ENCODE results near the gene CFAP77.
A peak's percentile ranks its signal among the peaks of the same experiment; 100 is the strongest.
"Not testable (repeated sequence)": the region's sequence is repeated elsewhere in the genome, so short reads cannot be mapped to it uniquely, and the experiment has no call there.

Gene CFAP77

DNA sequence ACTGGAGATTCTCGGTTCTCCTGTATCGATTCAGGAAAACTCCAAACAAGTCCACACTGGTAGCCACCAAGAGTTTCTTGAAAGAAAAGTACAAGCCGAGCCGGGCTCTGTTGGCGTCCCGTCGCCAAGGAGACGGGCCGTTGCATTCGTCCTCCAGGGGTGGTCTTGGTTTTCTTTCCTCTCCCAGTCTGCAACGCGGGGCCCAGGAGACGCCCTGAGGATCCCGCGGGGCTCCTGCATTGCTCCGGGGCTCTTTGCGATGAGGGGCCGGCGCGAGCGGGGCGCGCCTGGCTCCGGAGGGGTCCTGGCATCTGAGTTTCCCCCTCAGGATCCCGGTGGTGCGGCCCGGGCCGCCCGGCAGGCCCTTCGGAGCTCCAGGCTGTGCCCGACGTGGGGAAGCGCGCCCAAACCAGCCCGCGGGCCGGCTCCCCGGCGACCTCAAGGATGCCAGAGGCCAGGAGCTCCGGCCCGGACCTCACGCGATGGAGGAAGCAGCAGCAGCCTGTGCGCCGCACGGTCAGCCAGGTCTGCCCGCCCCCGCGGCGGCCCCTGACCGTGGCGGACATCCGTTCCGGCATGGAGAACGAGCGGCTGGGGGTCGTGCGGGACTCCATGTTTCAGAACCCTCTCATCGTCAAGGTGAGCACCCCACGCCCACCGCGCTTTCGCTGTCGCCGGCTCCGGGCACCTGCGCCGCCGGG lies at the start of gene CFAP77:
TSS of gene CFAP77 (plus strand) at position 384 of the 701 bp plus-strand sequence. CDS start at position 445, 61 bp downstream.
- peak within 1 kb of the TSS; percentile 57 for H3K4me3 ChIP-seq (ENCODE audit: low read depth, low read length)
- DNase-seq (ENCODE audit: low read depth), result peak; percentile 4

DNA sequence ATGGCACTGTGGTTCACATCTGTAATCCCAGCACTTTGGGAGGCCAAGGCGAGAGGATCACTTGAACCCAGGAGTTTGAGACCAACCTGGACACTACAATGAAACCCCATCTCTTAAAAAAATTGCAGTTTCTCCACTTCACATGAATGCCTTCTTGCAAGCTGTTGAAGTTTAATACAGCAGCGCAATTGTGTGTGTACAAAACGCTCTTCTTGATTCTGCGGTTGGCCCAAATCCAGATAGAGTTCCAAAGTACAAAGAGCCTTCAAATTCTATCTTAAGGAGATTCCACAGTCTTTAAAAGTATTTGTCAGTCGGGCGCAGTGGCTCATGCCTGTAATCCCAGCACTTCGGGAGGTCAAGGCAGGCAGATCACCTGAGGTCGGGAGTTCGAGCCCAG lies 45.9 kb upstream of the CFAP77 start:
- DNase-seq (ENCODE audit: low read depth), result no peak
- no peak overlapping the region for H3K4me3 ChIP-seq (ENCODE audit: low read depth, low read length)

DNA sequence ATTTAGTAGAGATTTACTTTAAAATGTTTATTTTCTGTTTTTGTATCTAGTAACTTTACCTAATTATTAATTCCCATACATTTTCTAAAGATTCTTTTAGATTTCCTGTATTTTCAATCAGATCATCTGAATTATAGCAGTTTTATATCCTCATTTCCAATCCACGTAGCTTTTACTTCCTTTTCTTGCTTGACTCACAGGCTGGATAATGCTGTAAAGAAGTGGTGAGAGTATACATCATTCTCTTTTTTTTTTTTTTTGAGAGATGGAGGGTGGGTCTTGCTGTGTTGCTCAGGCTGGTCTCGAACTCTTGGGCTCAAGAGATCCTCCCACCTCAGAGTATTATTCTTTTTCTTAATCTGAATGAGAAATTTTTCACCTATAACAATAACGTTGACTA lies 44.0 kb upstream of the CFAP77 start:
- no peak overlapping the region for H3K4me3 ChIP-seq (ENCODE audit: low read depth, low read length)
- DNase-seq (ENCODE audit: low read depth), result no peak

DNA sequence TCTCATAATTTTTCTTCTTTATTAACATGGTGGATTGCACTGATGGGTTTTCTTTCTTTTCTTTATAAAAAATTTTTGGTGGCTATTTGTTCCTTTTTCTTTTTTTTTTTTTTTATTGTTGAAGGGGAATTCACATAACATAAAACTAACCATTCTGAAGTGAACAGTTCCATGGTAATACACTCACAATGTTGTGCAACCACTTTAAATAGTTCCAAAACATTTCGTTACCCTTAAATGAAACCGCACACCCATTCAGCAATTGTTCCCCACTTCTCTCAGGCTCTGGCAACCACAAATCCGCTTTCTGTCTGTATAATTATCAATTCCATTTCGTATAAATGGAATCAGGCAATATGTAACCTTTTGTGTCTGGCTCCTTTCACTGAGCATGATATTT lies 43.5 kb upstream of the CFAP77 start:
- DNase-seq (ENCODE audit: low read depth), result no peak
- H3K4me3 ChIP-seq (ENCODE audit: low read depth, low read length), result no peak overlapping the region

DNA sequence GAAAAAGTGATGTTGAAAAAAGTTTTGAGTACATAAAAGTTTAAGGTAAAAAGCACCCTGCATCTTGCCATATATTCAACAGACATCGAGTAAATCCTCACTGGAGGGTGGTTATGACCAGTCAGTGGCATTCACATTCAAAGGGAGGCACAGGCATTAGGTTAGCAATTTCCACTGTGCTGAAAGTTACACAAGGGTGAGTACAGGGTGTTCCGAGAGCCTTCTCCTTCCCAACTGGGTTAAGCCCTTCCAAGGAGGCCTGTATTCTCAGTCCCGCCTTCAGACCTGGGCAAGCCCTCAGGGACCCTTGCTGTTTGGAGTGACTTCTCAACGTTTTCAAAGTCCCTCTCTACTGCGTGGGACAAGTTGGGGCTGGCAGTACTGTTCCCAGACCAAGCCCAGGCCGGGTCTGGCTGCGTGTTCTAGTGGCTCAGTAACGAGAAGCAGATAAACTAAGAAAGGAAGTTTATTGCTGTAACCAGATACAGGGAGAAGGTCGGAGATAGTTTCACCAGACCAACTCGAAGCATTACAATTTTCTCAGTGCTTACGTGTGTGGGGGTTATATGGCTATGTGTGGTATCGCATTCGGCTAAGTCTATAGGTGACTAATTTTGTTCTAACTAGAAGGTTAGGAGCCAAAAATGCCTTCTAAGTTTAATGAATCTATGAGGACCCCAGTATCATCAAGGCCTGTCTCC lies 42.2 kb upstream of the CFAP77 start:
- peak; percentile 19 for DNase-seq (ENCODE audit: low read depth)
- H3K4me3 ChIP-seq (ENCODE audit: low read depth, low read length), result no peak overlapping the region

DNA sequence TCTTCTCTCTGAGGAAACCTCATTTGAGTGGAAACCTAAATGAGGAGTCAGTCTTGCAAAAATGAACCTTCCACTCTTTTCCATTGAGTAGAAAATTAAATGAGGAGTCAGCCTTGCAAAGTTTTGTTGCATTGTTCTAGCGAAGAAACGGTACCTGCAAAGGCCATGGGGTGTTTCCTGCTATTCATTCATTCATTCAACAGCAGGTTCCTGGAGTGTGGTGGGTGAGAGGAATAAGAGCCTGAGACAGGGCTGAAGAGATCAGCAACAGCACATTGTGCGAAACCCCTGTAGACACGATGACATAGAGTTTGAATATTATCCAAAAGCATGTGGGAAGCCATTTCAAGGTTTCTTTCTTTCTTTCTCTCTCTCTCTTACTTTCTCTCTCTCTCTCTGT lies 40.6 kb upstream of the CFAP77 start:
- DNase-seq (ENCODE audit: low read depth), result no peak
- no peak overlapping the region for H3K4me3 ChIP-seq (ENCODE audit: low read depth, low read length)

DNA sequence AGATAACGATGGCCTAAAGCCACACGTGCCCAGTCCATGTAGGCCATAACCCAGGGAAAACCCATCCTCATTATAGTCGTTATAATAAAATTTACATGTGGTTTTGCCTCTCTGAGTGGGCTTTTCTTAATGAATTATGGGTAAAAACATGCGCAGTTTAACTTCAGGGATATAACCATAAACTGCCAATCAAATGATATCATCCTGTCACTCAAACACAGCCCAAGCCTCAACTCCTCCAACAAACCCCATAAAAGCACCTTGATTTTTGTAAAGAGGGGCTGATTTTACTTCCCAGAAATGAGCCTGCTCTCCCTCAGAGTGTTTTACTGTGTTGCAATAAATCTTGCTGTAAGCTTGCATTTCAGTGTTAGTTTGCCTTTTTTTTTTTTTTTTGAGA lies 39.4 kb upstream of the CFAP77 start:
- H3K4me3 ChIP-seq (ENCODE audit: low read depth, low read length), result no peak overlapping the region
- no peak for DNase-seq (ENCODE audit: low read depth)

DNA sequence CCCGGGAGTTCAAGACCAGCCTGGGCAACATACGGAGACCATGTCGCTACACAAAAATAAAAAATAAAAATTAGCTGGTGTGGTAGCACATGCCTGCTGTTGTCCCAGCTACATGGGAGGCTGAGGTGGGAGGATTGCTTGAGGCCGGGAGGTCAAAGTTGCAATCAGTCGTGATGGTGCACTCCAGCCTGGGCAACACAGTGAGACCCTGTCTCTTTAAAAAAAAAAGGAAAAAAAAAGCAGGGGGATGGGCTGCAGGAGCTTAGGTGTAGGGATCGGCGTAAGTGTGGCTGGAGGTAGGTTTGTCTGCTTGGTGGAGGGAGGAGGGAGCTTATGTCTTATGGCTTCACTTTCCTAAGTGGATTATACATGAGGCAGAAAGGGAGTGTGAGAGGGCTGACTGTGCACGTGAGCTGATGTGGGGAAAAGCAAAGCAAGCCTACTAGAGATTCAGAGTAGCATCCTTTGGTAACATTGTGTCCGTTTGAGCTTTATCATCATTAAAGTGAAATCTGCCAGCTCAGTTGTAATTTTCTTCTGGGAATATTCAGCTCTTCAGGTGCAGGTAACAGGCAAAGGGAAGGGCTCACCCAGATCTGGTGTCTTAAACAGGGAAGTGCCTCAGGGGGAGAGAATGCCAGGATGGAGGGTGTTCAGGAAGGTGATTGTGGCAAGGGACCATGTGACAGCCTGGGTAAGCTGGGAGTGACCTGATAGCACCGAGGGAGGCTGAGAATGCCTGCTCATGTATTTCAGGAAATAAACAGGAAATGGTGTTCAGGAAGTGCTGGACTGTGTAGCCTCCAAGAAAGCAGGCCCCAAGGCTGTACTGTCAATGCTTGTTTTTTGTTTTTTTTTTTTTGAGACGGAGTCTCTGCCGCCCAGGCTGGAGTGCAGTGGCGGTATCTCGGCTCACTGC lies 37.6 kb upstream of the CFAP77 start:
- no peak overlapping the region for H3K4me3 ChIP-seq (ENCODE audit: low read depth, low read length)

DNA sequence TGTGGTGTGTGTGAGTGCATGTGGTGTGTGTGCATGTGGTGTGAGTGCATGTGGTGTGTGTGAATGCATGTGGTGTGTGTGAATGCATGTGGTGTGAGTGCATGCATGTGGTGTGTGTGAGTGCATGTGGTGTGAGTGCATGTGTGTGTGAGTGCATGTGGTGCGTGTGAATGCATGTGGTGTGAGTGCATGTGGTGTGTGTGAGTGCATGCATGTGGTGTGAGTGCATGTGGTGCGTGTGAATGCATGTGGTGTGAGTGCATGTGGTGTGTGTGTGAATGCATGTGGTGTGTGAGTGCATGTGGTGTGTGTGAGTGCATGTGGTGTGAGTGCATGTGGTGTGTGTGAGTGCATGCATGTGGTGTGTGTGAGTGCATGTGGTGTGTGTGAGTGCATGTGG lies 32.2 kb upstream of the CFAP77 start:
- H3K4me3 ChIP-seq (ENCODE audit: low read depth, low read length); DNase-seq (ENCODE audit: low read depth): not testable (repeated sequence)

More for the DNA sequence above, 37.6 kb upstream of the CFAP77 start:
- DNase-seq (ENCODE audit: low read depth), result no peak

DNA sequence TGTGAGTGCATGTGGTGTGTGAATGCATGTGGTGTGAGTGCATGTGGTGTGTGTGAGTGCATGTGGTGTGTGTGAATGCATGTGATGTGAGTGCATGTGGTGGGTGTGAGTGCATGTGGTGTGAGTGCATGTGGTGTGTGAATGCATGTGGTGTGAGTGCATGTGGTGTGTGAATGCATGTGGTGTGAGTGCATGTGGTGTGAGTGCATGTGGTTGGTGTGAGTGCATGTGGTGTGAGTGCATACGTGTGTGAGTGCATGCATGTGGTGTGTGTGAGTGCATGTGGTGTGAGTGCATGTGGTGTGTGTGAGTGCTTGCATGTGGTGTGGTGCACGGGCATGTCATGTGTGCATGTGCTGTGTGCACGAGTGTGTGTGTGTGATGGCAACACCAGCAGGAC lies 31.6 kb upstream of the CFAP77 start:
- DNase-seq (ENCODE audit: low read depth); H3K4me3 ChIP-seq (ENCODE audit: low read depth, low read length): not testable (repeated sequence)

DNA sequence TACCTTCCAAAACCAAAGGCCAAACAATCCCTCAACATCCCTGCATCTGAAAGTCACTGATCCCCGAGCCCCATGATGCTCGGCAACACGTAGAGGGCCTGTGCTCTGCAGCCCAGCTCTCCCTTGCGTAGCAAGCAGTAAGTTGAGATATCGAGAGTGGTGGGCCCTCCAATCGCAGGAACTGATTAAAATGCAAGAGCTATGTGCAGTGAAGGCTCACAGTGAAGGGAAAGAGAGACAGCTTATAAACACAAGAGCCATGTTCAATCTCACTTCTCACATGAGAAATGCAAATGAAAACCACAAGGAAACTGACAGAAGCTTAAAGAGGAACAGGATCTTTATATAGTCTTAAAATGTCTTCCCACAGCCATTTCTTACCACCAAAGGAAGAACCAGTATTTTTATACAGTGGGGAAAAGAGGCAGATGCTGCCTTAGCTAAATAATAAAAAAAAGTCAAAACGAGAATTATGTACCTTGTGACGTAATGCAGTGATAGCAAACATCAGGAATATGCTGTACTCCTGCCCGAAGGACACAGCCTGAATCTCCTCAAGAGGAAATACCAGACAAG lies 28.0 kb upstream of the CFAP77 start:
- no peak for DNase-seq (ENCODE audit: low read depth)
- H3K4me3 ChIP-seq (ENCODE audit: low read depth, low read length), result no peak overlapping the region

DNA sequence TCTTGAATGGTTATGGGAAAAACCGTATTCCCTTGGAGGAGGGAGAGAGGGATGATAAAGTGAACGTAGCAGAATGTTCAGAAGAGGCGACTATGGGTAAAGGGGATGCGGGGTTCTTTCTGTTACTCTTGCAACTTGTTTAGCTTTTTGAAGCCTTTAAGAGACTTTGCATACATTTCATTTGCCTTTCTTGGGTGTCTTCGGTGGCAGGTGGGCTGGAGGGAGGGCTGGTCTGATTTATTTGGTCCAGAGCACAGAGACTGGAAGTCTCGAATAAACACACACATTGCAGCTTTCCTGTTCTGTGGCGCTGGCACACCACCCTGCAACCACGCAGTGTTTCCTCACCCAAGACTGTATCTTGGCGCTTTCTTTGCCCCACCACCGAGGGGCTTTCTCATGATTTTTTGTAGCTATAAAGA lies 26.5 kb upstream of the CFAP77 start:
- no peak for DNase-seq (ENCODE audit: low read depth)
- no peak overlapping the region for H3K4me3 ChIP-seq (ENCODE audit: low read depth, low read length)

DNA sequence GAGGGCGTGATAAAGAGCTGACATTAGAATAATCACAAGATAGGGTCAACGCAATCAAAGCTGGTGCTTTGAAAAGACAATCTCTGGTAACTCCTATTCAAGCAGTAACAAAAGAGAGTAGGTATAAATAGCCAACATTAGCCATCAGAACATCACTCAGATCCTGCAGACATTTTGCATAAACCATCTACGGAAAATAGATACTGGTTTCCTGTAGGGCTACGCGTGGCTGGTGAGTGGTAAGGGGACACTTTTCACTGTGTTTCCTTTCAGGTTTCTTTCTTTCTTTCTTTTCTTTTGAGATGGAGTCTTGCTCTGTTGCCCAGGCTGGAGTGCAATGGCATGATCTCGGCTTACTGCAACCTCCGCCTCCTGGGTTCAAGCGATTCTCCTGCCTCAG lies 25.6 kb upstream of the CFAP77 start:
- no peak overlapping the region for H3K4me3 ChIP-seq (ENCODE audit: low read depth, low read length)
- no peak for DNase-seq (ENCODE audit: low read depth)

DNA sequence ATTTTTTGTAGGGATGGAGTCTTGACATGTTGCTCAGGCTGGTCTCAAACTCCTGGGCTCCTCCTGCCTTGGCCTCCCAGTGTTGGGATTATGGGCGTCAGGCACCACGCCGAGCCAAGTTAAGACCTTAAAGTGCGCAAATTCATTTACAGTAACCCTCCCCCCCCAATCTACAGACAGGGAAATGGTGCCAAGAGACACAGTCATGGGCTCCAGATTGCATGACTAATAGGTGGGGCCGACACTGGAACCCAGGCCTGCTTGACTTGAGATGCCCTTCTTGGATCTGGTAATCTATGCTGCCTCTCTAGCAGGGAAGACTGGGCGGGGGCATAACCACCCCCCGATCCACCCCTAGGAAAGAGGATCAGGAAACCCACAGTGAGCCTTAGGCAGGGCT lies 22.9 kb upstream of the CFAP77 start:
- no peak overlapping the region for H3K4me3 ChIP-seq (ENCODE audit: low read depth, low read length)
- no peak for DNase-seq (ENCODE audit: low read depth)

DNA sequence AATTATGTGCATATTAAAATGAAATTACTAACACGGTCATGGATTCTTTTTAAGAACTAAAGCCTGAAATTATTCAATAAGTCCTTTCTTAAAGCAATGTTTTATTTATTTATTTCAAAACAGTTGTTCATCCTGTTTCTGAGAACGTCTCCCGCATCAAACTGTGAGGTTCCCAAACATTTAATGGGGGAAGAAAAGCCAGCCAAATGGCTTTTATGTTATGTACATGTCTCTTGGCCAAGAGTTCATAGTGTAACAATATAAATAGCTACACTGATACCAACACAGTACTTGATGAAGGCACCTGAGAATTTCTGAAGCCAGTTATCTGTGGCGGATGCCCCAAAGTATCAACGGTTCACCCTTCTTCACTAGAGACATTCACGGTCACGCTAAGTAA lies 19.0 kb upstream of the CFAP77 start:
- no peak overlapping the region for H3K4me3 ChIP-seq (ENCODE audit: low read depth, low read length)
- DNase-seq (ENCODE audit: low read depth), result no peak

DNA sequence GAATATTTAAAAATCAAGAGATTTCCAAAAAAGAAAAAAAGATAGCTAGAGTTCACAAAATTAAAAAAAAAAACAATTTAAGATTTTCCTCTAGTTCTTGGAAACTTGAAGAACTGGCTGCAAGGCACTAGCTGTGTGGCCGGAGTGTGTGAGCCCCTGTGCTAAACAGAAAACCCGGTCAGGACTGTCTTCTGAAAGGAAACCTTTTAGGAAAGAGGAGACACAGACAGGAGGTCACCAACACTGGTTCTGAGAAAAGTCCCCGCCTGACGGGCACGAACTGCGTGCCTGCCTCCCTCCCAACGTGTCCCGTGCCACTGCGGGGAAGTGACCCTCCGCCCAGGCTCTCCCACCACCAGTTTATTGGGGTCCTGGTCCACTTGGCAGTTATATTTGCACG lies 18.6 kb upstream of the CFAP77 start:
- H3K4me3 ChIP-seq (ENCODE audit: low read depth, low read length), result no peak overlapping the region
- DNase-seq (ENCODE audit: low read depth), result no peak

DNA sequence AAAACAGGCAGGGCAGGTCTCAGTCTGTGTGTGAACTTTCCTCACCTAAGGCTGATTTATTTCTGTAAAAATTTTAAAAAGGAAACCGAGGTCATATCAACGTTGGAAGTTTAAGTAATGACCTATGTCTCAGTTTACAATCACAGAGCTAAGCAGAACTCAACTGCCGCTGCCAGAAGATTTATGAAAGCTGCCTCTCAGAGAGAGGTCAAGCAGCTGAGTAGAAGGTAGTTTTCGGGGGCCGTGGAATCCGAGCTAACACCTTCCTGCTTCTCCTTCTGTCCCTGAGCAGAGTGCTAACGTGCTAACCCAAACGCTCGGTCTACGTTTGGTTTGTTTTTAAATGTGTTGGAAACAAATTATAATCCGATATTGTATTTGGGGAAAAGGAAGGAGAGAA lies 14.5 kb upstream of the CFAP77 start:
- no peak overlapping the region for H3K4me3 ChIP-seq (ENCODE audit: low read depth, low read length)
- DNase-seq (ENCODE audit: low read depth), result no peak

DNA sequence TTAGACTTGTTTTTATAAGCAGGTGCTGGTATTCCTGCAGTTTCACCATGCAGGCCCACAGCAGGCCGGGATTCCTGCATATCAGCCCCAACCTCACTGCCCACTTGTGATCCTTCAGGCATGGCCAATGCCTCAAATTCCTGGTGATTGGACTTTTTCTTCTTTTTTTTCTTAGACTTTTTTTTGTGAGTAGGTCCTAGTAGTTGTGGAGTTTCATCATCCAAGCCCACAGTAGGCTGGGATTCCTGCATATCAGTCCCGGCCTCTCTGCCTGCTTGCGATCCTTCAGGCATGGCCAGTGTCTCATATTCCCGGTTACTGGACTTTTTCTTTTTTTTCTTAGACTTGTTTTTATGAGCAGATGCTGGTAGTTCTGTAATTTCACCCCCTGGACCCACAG lies 8.2 kb upstream of the CFAP77 start:
- DNase-seq (ENCODE audit: low read depth), result no peak

DNA sequence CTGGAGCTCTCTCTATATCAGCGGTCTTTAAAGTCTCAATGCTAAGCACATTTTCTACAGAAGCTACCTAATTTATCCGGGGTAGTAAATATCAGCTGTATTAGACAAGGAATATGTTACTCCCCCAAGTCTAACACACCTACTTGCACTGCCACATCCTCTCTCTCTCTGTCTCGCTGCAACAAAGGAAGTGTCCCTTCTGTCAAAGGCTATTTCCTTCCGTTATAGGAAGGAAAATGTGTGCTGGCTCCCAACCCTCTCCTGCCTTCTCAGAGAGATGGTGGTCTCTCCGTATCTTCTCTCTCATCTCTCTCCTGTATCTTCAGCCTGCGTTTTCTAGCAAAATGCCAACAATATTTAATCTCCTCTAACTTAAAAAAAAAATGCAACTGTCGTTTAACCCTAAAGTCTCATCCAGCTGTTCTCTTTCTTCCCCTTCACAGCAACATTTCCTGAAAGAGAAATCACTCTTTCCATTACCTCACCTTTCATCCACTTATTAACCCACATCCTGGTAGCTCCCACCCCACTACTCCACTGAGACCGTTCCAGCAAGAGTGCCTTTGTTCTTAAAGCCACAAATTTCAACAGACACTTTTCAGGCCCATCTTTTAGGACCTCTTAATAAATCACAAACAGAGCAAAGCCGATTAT lies 5.7 kb upstream of the CFAP77 start:
- DNase-seq (ENCODE audit: low read depth), result no peak
- H3K4me3 ChIP-seq (ENCODE audit: low read depth, low read length), result no peak overlapping the region

More for the DNA sequence above, 8.2 kb upstream of the CFAP77 start:
- no peak overlapping the region for H3K4me3 ChIP-seq (ENCODE audit: low read depth, low read length)
